HS-27A (cell line): ENCODE results near the gene PID1.

Experiments
- DNase-seq: peaks from one replicate; pipeline ENCODE4 v3.0.0-alpha.2; 2012; ENCODE audit warnings: low read depth, missing footprints

Gene PID1

DNA sequence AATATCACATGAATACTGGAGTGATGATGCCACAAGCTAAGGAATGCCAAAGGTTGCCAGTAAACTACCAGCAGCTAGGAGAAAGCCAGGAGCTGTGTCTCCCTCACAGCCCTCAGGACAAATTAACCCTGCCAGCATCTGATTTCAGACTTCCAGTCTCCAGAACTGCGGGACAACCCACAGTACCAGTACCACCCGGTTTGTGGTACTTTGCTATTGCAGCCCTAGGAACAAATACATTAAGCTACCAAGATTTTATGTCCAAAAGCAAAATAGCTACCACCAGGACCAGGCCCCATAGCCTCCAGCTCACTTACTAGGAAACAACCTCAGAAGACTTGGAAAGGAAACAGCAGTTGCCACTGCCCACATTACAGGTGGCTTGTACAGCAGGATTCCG, 10.0 kb downstream of the PID1 start:
- DNase-seq = no peak

DNA sequence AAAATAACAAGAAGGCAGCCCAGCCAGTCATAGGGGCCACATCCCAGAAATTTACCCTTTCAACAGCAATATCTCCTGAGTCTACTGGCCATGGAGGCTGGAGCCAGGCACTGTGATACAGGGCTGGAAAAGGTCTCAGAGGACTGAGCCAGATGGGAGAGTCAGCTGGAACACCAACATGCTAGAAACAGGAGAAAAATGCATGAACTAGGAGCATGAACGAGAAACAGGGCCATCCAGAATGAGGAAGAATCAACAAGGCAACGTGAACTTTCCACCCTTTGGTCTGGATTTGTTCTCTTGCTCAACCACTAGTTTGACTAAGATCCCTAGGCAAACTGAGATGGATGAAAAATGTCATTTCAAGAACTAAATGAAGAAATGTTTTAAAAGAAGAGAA, 13.1 kb downstream of the PID1 start:
- no peak for DNase-seq

DNA sequence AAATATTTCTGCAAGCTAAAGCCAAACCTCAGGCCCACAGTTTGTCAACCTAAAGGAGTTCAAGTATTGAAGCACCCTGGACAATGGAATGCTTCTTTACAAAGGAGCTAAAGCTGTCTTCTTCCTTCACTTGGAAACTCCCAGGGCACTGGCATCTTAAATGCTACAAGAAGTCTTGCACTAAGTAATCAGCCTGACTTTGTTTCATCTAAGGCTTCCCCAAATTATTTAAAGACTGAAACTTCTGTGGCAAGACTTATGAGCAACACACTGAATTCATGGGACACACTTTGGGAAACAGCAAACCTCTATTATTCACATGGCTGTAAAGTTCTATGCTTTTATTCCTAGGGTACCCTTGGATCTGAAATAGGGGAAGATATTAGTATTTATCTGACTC, 14.7 kb downstream of the PID1 start:
- DNase-seq = no peak

DNA sequence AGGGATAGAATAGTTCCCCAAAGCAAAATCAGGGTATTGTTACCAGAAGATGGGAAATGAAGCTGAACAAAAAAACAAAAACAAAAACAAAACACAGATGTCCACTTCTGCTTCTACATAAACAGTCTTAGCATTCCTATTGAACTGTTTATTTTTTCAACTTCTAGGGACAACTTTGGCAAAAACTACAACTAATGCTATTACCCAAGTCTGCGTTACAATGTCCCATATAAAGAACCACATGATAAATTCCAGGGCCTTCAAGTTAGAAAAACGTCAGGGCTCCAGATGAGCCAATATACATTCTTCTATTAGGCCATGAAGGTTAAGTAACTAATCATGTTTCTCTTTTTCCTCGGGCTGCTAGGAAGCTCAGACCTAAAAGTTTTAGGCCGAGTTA, 16.9 kb downstream of the PID1 start:
- DNase-seq = no peak

DNA sequence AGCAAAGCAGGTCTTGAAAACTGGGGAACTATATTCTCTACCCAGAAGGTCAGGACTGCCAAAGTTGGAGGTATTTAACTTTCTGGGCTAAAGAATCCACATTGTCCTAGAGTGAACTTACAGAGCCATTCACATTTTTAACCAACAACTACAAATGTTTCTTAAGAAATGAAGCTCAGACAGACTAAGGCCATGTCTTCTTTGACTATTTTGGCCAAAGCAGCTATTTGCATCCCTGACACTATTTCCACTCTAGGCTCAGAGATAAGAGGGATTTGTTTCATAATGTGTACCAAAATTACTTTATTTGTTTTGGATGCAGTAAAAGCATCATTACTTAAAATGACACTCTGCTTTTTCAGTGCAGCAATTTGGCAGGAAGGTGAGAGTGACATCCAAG, 18.1 kb downstream of the PID1 start:
- DNase-seq = no peak

DNA sequence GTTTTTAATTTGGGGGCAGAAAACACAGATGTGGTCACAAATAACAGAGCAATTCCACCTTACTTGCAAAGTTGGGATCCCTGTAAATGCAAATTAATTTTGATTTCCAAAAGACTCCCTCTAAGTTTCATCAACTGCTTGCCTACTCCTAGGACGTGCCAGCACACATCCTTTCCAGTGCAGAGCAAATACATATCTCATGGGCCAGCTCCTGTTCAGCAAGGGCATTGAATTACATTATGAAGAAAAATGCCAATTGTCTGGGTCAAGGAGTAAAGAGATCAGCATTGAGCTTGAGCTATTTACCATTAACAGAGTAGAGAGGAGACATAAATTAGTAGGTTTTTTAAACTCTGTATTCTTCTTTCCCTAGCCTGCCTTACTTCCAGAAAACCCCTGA, 18.8 kb downstream of the PID1 start:
- no peak for DNase-seq

DNA sequence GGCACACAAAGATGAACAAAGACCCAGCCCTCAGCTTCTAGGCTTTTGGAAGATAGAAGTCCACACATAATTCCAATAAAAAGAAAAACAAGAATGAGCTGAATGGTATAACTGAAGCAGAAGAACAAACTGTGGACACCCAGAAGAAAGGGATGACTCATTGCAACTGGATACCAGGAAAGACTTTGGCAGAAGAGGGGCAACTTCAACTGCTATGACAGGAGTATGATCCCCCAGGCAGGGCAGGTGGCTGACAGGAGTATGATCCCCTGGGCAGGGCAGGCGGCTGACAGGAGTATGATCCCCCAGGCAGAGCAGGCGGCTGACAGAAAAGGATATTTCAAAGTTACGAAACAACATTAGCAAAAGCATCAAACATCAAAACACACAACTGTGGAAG, 21.6 kb downstream of the PID1 start:
- DNase-seq = no peak

DNA sequence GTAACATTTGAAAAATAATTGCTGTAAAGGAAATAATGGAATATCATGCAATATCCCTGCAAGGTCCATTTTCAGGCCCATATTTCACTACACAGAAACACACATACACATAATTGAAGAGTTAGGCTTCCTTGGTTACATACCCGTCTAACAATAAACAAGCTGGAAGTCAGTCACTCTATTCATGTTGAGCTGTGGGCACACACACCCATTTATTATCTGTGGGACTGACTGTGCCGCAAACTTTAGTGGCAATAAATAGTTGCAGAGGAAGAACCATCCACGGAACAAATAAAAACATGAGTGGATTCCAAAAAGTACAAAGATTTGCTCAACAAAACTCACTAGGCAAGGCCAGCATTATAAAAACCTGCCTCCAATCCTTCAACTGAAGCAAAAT, 24.8 kb downstream of the PID1 start:
- DNase-seq = no peak

DNA sequence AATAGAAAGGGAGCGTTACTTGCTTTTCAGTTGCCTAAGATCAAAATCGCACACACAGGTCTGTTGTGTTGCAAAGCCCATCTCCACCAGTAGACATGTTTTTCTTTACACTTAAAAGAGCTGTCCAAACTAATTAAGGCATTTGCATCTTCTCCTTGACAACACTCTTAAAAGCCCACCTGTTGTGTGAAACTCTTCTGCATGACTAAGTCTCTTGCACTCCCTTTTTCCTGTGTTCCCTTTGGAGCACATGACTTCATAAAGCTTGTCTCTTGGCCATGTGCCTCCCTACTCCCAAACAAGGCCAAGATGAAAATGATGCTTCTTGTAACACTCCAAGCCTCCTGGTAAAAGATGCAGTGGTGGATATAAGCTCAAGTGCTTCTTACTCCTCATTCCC, 26.1 kb downstream of the PID1 start:
- DNase-seq = no peak

DNA sequence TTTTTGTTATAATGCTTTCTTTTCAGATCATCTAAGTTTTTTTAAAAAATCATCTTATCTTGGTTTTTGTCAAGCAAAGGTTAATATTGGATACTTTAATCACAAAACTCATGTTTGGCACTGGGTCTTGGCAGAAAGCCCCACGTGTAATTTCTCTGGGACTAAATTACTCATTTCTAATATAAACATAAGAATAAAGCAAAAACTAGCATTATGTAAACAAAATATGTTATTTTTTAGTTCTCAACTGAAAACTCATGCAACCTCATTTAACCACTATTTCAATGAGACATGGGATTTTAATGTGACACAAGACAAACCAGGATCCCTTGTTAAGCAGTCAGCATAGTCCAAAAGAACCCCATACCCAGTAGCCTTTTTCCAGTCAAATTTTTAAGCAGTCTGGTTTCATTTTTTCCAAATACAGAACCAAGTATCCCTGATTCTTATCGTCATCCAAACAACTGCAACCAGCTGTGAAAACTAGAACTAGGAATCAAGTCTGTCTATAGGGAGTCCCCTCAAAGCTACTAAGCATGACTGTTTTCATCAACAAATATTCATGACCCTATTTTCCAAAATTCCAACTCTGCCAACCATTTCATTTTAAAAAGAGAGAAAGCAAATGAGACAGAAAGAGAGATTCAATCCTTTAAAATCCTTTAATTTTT, 27.1 kb downstream of the PID1 start:
- no peak for DNase-seq

DNA sequence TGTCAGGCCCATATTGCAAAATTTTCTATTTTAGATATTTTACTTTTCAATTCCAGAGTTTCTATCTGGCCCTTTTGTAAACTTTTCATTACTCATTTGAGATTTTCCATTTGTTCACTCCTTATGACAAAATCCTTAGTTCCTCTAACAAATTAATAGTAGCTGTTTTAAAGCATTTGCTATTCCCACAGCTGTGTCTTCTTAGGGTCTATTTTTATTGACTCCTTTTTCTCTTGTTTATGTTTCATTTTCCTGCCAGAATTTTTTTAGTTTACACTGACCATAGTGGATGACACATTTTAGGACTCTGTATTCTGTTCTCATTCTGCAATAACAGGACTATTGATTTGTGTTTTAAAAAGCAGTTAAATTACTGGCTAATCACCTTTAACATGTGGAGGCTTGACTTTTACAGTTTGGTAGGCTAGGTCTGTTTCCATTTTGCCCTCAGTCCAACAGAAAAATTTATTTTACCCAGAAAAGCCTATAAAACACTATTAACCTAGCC, 30.0 kb downstream of the PID1 start:
- DNase-seq = no peak

DNA sequence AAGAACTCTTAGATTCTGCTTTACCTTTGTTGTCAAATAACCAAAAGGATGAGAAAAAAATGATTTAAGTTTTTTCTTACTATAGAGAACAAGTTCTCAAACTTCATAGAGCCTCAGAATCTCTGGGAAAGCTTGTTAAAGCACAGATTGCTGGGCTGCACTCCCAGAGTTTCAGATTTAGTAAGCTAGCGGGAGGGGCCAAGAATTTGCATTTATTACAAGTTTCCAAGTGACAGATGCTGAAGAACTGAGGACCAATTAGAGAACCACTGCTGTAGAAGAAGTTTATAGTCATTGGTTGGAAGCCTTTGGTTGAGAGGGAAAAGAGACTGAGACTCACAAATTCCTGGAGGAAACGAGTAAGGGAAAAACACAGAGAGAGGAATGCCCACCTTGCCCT, 32.1 kb downstream of the PID1 start:
- DNase-seq = no peak

DNA sequence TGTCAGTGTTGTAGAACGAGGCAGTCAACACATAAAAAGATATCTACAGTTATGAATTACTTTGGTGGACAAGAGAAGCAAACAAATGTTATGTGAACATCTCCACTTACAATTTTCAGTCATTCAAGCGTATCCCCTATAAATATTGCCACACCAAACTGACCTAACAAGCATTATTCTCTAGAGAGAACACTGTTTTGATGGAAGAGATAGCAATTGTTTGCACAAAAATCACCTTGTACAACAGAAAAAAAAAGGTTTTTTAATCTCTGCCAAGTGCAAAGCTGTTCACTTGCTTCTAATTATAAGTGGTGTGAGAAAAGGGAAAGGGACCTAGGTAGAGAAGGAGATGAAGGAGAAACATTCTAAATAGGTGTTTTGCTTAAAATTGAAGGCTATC, 33.8 kb downstream of the PID1 start:
- DNase-seq = no peak

DNA sequence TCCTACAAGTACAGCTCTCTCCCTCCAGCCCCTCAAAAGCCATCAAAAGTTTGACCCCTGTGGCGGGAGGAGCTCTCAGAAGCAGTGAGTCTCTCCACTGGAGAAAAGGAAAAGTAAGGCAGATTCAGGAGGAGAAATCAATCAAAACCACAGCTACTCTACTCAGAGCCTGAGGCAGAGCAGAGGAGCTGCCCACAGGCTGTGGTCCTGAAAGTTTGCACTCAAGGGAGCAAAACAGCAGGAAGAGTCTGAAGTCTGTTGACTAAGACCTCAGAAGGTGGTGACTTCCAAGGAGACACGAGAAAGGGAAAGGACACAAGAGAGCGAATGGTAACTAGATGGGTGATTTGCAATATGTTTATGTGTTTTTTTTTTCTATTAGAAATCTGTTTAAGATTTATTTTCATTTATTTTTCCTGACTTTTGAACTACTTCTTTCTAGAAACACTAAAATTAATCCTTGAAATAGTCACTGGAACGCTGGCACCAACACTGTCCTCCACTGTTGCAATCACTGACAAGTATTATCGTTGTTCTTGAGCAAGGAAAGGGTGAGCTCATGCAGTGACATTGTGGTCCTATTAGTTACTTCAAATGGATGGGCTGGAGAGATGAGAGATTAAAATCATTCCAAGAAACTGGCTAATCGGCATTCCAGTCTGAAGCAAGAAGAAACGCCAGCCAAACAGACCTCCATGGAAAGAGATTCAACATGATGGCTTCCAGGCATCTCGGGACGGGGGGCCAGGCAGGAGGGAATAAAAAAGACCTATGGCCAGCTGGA, 35.8 kb downstream of the PID1 start:
- no peak for DNase-seq

DNA sequence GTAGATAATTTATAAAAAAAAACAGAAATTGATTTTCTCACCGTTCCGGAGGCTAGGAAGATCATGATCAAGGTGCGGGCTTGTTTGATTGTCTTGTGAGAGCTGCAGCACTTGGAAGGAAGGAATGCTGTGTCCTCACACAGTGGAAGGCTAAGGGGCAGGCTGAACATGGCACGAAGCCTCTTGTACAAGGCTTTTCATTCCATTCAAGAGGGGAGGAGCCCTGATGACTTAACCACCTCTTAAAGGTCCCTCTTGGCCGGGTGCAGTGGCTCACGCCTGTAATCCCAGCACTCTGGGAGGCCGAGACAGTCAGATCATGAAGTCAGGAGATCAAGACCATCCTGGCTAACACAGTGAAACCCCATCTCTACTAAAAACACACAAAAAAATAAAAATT, 39.2 kb downstream of the PID1 start:
- no peak for DNase-seq

DNA sequence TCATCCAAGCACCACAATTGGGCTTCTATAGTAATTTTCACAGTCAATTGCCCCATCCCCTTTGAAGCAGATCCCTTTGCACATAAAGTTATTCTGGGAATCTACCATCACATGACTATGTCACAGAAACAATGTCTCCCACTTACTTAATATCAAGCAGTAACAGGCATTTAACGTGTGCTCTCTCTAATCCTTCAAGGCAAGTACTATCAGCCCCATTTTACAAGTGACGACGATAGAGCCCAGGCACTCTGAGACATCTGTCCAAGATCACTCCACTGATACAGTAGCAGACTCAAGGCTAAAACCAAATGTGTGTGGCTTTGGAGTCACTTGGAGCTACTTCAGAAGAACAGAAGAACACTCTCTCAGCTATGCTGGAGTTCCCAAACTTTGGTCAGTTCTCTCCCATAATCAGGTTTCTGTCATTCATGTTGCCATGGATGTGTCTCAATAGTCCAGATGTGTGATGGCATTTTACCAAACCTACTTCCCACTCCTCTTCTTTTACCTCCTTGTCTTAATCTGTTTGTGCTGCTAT, 39.7 kb downstream of the PID1 start:
- no peak for DNase-seq

DNA sequence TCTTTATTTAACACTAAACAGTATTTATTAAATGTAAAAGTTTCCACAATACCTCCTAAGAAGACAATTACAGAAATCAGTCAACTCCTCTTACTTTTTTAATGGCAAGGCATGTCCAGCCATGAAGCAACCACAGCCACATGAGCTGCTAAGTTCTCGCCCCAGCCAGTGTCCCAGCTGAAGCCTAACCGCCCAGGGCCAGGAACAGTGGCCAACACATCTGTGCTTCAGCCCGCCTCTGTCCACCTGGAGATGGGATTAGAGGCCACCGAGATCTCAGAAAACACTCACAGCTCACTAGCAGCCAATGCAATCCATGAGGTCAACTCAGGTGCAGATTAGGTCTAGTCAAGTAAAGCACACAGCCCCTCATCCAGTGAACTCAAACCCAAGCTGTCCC, 40.2 kb downstream of the PID1 start:
- DNase-seq = no peak

DNA sequence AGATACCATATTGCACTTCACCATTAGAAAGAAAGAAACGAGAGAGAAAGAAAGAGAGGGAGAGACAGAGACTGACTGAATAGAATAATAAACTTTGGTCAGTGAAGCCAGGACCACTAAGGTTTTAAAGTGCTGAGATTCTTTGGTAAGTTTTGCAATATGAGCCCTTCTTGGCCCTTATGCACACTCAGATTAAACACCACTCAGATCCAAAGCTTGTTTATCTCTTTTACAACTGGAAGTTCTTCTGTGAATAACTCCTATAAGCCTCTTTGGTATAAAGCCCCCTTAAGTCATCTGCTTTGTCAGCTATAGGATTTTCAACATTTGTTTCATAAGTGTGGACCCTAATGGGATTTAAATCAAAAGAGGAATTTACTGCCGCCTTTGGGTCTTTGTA, 40.8 kb downstream of the PID1 start:
- DNase-seq = no peak

DNA sequence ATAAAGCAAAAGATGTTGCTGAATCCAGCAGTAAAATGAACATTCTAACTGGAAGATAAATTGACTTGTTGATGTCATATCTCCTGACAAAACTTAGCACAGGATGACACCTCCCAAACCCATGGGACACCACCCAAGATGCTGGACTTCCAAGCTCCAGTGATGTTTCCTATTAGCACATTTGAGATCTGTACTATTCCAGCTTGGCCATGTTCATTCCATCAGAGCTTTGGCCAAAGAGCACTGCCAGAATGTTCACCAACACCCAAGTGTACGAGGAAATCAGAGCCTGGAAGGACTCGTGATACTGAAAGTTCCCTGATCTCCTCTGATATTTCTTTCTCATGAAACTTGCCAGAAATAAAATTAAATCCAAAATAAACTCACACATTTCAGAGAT, 44.7 kb downstream of the PID1 start:
- no peak for DNase-seq

DNA sequence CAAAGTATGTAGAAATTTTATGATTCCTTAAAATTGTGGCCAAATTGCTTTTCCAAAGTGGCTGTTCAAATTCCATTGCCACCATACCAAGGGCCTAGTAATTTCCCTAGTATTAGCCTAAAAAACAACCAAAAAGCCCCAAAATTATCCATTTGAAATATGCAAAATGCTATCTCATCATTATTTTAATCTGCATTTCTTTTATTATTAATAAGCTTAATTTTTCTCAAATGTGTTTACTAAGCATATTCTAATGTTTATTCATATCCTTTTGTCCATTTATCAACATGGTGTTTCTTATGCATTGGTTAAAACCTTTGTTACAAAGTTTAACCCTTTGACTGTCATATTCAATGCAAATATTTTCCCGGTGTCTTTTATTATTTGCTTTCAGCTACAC, 48.0 kb downstream of the PID1 start:
- DNase-seq = no peak

DNA sequence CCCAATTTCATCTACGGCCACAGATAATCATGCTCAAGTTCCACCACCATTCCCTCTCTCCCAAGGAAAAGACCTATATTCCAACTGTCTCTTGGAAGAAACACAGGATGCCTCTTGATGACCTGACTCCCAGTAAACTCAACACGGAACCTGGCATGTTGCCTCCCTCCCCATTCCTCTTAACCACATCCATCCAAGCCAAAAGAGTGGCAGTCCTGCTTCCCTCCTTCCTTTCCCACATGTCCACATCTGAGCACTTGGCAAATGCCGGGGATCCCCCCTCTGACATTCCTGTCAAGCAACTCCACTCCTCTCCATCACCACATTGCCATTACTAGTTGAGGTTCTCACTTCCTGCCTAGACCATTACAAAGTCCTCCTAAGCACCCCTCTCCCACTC, 49.4 kb downstream of the PID1 start:
- no peak for DNase-seq

DNA sequence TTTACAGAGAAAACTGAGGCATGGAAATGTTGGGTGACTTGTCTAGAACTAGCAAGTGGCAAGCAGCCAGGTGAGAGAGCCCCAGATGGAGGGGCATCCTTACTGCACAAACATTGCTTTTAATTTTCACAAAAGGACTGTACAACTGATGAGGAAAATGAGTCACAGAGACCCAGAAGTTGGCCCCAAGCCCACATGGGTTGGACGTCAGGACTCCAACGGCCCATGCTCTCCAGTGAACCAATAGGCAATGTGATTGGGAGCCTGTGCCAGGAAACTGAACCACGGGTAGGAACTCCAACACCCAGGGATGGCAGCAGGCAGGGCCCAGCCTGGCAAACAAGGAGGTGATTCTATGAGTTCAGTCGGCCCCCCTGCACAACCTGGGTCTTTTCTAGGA, 50.8 kb downstream of the PID1 start:
- no peak for DNase-seq

DNA sequence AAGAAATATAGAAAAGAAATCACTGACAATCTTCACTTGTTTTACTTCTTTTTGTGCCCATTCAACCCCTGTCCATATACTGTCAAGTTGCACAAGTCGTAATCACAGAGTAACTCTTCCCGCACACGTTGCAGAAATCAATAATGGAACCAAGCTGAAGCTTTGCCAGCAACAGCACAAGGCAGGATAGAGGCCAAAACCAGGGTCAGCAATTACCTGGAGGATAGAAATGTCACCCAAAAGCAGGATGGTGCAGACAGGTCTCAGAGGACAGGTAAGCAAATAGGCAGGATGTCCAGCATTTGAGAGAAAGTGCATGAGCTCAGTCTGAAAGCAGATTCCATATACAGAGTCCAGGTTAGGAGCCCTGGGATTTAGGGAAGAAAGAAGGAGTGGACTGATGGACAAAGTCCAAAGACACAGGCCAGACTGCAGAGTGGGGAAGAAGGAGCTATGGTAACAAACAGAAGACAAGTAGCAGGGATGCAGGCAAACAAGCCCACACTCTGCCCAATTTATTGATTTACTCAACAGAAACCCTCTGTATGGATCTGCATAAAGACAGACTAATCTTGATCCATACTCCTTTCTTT, 52.7 kb downstream of the PID1 start:
- no peak for DNase-seq
